ENCODE data around the gene CCM2L. TPM values are rescaled to one million over a fixed set of nuclear protein-coding genes. Genes with fewer than 3 reads are reported as not detected.

The CCM2L gene
- total and polyA plus RNA-seq, 9 of the 15 experiments (the other 6 are each of a cell fraction or from before 2014, with no cell fraction given) = 0.04 TPM; not detected in 8

DNA sequence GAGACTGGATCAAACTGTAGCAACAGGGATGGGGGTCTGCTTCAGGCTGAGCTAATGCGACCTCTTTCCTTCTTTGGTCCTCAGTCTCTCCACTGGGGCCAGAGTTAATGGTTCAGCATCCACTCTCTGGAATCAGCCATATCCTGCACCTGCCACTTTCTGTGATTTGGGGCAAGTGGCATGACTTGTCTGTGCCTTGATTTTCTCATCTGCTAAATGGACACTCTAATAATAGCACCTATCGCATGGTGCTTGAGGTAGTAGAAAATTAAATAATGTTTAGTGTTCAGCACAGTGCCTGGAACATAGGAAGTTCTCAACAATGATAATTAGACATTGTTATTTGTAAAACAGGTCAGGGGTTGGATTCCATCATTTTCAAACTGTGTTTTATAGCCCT is 35.9 kb upstream of the CCM2L start (continued):
- TF ChIP-seq SIX5 (IDR thresholded peaks at IDR 0.05; ENCODE audit: borderline replicate concordance in 1 of 2, insufficient read depth in 1 of 2, low read depth in 1 of 2, low read length in 2 of 2) (no peak), ZNF561 (CRISPR knock-in tag; conservative IDR thresholded peaks at IDR 0.05) (no peak), HDGF (IDR thresholded peaks at IDR 0.05) (no peak)

DNA sequence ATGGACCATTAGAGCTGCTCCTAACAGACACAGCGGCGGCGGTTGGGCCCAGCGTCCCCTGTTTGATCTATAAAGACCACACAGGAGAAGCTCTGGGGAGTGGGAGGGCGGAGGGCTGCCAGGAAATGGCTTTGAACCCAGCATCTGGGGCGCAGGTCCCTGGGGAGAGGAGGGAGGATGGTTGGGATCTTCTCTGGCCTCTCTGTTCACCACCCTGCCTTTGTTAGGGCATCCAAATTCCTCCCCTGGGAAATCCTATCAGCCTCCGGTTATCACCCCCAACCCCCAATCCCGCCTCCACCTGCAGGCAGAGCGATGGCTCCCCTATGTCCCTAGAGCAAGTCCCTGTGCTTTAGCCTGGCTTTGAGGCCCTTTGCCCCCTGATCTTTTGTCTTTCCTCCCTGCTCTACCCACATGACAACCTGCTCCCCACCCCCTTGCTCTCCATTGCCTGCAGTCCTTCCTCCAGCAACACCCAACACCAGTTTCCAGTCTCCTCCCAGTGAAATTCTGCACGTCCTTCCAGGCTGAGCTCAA is 35.2 kb upstream of the CCM2L start:
- Histone ChIP-seq H3K27me3 (ENCODE audit: control insufficient read depth in 2 of 2, insufficient read depth in 2 of 2, low read length in 2 of 2) (peaks cover 13 to 23% of the 10 kb centered on the region in 2 experiments; a peak in 3 of 5 replicates), H3K4me2 (ENCODE audit: insufficient read depth, low read length) (no peak overlapping the region), H4K20me1 (replicated peaks; ENCODE audit: control insufficient read depth, insufficient read depth, low read length) (no peaks in the 10 kb centered on the region; the same call in 1 of the 2 replicates), H3K79me2 (ENCODE audit: control insufficient read depth, insufficient read depth, low read length) (no peaks in the 10 kb centered on the region), H3K9ac (ENCODE audit: insufficient read depth in 1 of 2, low read depth in 2 of 2, low read length in 2 of 2) (no peak overlapping the region), H3K4me1 (replicated peaks in 1 of 2; ENCODE audit: control insufficient read depth in 2 of 2, insufficient read depth in 2 of 2, low read length in 2 of 2) (no peaks in the 10 kb centered on the region), H3K36me3 (ENCODE audit: control insufficient read depth, insufficient read depth, low read length) (no peaks in the 10 kb centered on the region), H3K9me3 (replicated peaks; ENCODE audit: control insufficient read depth, insufficient read depth, low read depth, low read length) (no peaks in the 10 kb centered on the region), H3K4me3 (no peak overlapping the region), H2AFZ (ENCODE audit: low read depth, low read length) (no peak overlapping the region), H3K9me1 (ENCODE audit: control insufficient read depth, insufficient read depth, low read length) (no peaks in the 10 kb centered on the region), H3K27ac (ENCODE audit: extremely low read depth, low read depth, low read length) (no peak overlapping the region)
- 0% methylated on average over 9 of the region's 10 CpGs for WGBS (ENCODE audit: insufficient coverage, low coverage, missing lambda C conversion rate)
- intact Hi-C loops (cut with micrococcal nuclease) = no loop called here
- ChIA-PET CTCF (ENCODE audit: low intra/inter-chr PET ratio) (no interaction called here), POLR2A (no interaction called here)
- BruUV-seq (replicated peaks) = no TSS peak
- TF ChIP-seq, protein P1, sequence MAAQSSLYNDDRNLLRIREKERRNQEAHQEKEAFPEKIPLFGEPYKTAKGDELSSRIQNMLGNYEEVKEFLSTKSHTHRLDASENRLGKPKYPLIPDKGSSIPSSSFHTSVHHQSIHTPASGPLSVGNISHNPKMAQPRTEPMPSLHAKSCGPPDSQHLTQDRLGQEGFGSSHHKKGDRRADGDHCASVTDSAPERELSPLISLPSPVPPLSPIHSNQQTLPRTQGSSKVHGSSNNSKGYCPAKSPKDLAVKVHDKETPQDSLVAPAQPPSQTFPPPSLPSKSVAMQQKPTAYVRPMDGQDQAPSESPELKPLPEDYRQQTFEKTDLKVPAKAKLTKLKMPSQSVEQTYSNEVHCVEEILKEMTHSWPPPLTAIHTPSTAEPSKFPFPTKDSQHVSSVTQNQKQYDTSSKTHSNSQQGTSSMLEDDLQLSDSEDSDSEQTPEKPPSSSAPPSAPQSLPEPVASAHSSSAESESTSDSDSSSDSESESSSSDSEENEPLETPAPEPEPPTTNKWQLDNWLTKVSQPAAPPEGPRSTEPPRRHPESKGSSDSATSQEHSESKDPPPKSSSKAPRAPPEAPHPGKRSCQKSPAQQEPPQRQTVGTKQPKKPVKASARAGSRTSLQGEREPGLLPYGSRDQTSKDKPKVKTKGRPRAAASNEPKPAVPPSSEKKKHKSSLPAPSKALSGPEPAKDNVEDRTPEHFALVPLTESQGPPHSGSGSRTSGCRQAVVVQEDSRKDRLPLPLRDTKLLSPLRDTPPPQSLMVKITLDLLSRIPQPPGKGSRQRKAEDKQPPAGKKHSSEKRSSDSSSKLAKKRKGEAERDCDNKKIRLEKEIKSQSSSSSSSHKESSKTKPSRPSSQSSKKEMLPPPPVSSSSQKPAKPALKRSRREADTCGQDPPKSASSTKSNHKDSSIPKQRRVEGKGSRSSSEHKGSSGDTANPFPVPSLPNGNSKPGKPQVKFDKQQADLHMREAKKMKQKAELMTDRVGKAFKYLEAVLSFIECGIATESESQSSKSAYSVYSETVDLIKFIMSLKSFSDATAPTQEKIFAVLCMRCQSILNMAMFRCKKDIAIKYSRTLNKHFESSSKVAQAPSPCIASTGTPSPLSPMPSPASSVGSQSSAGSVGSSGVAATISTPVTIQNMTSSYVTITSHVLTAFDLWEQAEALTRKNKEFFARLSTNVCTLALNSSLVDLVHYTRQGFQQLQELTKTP (IDR thresholded peaks at IDR 0.05; ENCODE audit: low read depth in 1 of 2, partially characterized antibody in 2 of 2) = no peak
- TF ChIP-seq, protein P2, sequence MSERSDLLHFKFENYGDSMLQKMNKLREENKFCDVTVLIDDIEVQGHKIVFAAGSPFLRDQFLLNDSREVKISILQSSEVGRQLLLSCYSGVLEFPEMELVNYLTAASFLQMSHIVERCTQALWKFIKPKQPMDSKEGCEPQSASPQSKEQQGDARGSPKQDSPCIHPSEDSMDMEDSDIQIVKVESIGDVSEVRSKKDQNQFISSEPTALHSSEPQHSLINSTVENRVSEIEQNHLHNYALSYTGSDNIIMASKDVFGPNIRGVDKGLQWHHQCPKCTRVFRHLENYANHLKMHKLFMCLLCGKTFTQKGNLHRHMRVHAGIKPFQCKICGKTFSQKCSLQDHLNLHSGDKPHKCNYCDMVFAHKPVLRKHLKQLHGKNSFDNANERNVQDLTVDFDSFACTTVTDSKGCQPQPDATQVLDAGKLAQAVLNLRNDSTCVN (CRISPR knock-in tag; IDR thresholded peaks at IDR 0.05) = no peak
- TF ChIP-seq TBL1XR1 (IDR thresholded peaks at IDR 0.05; ENCODE audit: low read length in 2 of 2) = no peak
- no peak for TF ChIP-seq MAFK (IDR thresholded peaks at IDR 0.05; ENCODE audit: low read length)
- no peak for TF ChIP-seq HMG20A (CRISPR knock-in tag; conservative IDR thresholded peaks at IDR 0.05)
- TF ChIP-seq, protein P3, sequence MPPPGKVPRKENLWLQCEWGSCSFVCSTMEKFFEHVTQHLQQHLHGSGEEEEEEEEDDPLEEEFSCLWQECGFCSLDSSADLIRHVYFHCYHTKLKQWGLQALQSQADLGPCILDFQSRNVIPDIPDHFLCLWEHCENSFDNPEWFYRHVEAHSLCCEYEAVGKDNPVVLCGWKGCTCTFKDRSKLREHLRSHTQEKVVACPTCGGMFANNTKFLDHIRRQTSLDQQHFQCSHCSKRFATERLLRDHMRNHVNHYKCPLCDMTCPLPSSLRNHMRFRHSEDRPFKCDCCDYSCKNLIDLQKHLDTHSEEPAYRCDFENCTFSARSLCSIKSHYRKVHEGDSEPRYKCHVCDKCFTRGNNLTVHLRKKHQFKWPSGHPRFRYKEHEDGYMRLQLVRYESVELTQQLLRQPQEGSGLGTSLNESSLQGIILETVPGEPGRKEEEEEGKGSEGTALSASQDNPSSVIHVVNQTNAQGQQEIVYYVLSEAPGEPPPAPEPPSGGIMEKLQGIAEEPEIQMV (tag; conservative IDR thresholded peaks at IDR 0.05; ENCODE audit: low read depth) = no peak
- no peak for TF ChIP-seq ZNF57 (CRISPR knock-in tag; IDR thresholded peaks at IDR 0.05)
- no peak for TF ChIP-seq FOXK1 (CRISPR knock-in tag; IDR thresholded peaks at IDR 0.05; ENCODE audit: borderline replicate concordance)
- no peak for TF ChIP-seq GABPB2 (CRISPR knock-in tag; conservative IDR thresholded peaks at IDR 0.05)
- no peak for ATAC-seq
- DNase-seq (ENCODE audit: extremely low read depth in 1 of 4, low spot score in 3 of 4) = no peak
- no peak for FAIRE-seq
- in situ Hi-C loops (cut with MboI) = no loop called here

Data from K562 (cell line).